Neural cell (in vitro differentiated cells): ENCODE data around the gene ME3. TPM values are rescaled to one million over a fixed set of nuclear protein-coding genes. Genes with fewer than 3 reads are reported as not detected.

Experiments
- H2AFZ ChIP-seq: fragments of 200-600, 300-800 bp; sonication (generic), shearing (Covaris generic); 2 replicates; pipeline ENCODE4 v1.6.0; 2014; ENCODE audit warnings: low read depth, mild to moderate bottlenecking, antibody characterized with exemption, low read length, moderate library complexity
- H3F3A ChIP-seq: fragments of 200-600 bp; shearing (Covaris generic); 2 replicates; pipeline ENCODE4 v1.6.1; 2016; ENCODE audit warnings: mild to moderate bottlenecking, moderate library complexity, mixed read lengths, antibody characterized with exemption, low read length; ENCODE audit not compliant: insufficient read depth, poor library complexity, severe bottlenecking
- H3K27ac ChIP-seq: fragments of 200-600, 300-800 bp; sonication (generic), shearing (Covaris generic); 2 replicates; pipeline ENCODE4 v1.5.1; 2014; ENCODE audit warnings: mild to moderate bottlenecking, low read length, moderate library complexity
- H3K27me3 ChIP-seq: fragments of 300-800, 200-600 bp; sonication (generic), shearing (Covaris generic); 2 replicates; pipeline ENCODE4 v1.6.0; 2014; ENCODE audit warnings: mild to moderate bottlenecking, low read depth, low read length, moderate library complexity; ENCODE audit not compliant: insufficient read depth
- H3K36me3 ChIP-seq: fragments of 300-800, 200-600 bp; sonication (generic), shearing (Covaris generic); 2 replicates; pipeline ENCODE4 v1.5.1; 2014; ENCODE audit warnings: mild to moderate bottlenecking, antibody characterized with exemption, low read length, moderate library complexity; ENCODE audit not compliant: insufficient read depth
- H3K4me2 ChIP-seq: fragments of 300-800, 200-600 bp; sonication (generic), shearing (Covaris generic); 2 replicates; pipeline ENCODE4 v1.6.0; 2014; ENCODE audit warnings: mild to moderate bottlenecking, low read length
- H3K4me3 ChIP-seq: fragments of 300-800, 200-600 bp; sonication (generic), shearing (Covaris generic); 2 replicates; pipeline ENCODE4 v1.5.1; 2014; ENCODE audit warnings: mild to moderate bottlenecking, low read length, moderate library complexity
- H3K79me2 ChIP-seq: fragments of 200-600 bp; shearing (Covaris generic); replicated peaks from 2 replicates; pipeline ENCODE4 v1.6.0; 2014; ENCODE audit warnings: mild to moderate bottlenecking, low read length, moderate library complexity; ENCODE audit not compliant: insufficient read depth
- H3K9ac ChIP-seq: fragments of 300-800, 200-600 bp; sonication (generic), shearing (Covaris generic); 2 replicates; pipeline ENCODE4 v1.6.1; 2016; ENCODE audit warnings: mild to moderate bottlenecking, low read length, mixed read lengths
- H3K9me2 ChIP-seq: fragments of 200-600 bp; shearing (Covaris generic); 2 replicates; pipeline ENCODE4 v1.6.1; 2016; ENCODE audit warnings: mild to moderate bottlenecking, low read length, mixed read lengths; ENCODE audit not compliant: insufficient read depth
- H3K9me3 ChIP-seq: fragments of 200-600, 300-800 bp; sonication (generic), shearing (Covaris generic); 2 replicates; pipeline ENCODE4 v1.6.1; 2016; ENCODE audit warnings: mild to moderate bottlenecking, mixed run types, low read length, moderate library complexity, mixed read lengths
- H4K20me1 ChIP-seq: fragments of 200-600 bp; shearing (Covaris generic); 2 replicates; pipeline ENCODE4 v1.6.1; 2016; ENCODE audit warnings: mild to moderate bottlenecking, mixed run types; ENCODE audit not compliant: insufficient read depth
- CTCF ChIP-seq: fragments of 450-650 bp; IDR thresholded peaks from 2 replicates; pipeline ENCODE4 v1.5.1; 2014; ENCODE audit warnings: antibody characterized with exemption, mild to moderate bottlenecking, moderate library complexity; ENCODE audit not compliant: poor library complexity, severe bottlenecking
- EP300 ChIP-seq: fragments of 450-650 bp; conservative IDR thresholded peaks from 2 replicates; pipeline ENCODE4 v1.6.1; 2014; ENCODE audit warnings: antibody characterized with exemption, mild to moderate bottlenecking, moderate library complexity; ENCODE audit not compliant: poor library complexity, severe bottlenecking
- EZH2 ChIP-seq: fragments of 200-600, 300-800 bp; shearing (Covaris generic), sonication (generic); IDR thresholded peaks from 2 replicates; pipeline ENCODE4 v1.6.1; 2014; ENCODE audit warnings: antibody characterized with exemption, low read length, borderline replicate concordance, mild to moderate bottlenecking; ENCODE audit not compliant: insufficient read depth, poor library complexity, severe bottlenecking
- MXI1 ChIP-seq: fragments of 450-650 bp; conservative IDR thresholded peaks from 2 replicates; pipeline ENCODE4 v1.6.1; 2014; ENCODE audit warnings: antibody characterized with exemption, mild to moderate bottlenecking; ENCODE audit not compliant: poor library complexity, severe bottlenecking
- POLR2AphosphoS5 ChIP-seq: IDR thresholded peaks from 2 replicates; pipeline ENCODE4 v1.6.1; 2012
- RAD21 ChIP-seq: fragments of 450-650 bp; conservative IDR thresholded peaks from 2 replicates; pipeline ENCODE4 v1.6.1; 2014; ENCODE audit warnings: antibody characterized with exemption, mild to moderate bottlenecking, moderate library complexity
- REST ChIP-seq: IDR thresholded peaks from 2 replicates; pipeline ENCODE4 v1.6.1; 2012; ENCODE audit warnings: borderline replicate concordance
- SMC3 ChIP-seq: fragments of 450-650 bp; conservative IDR thresholded peaks from 2 replicates; pipeline ENCODE4 v1.6.1; 2014; ENCODE audit warnings: antibody characterized with exemption, mild to moderate bottlenecking, moderate library complexity; ENCODE audit not compliant: poor library complexity
- TAF1 ChIP-seq: IDR thresholded peaks from 2 replicates; pipeline ENCODE4 v1.6.1; 2012; ENCODE audit warnings: low read depth
- polyA plus RNA-seq: library from polyadenylated mRNA; depleted of rRNA; stranded (reverse); fragments of >200 nt; gene quantifications from 2 replicates; pipeline ENCODE4 v1.2.3, GENCODE V29; 2014

The ME3 gene
- polyA plus RNA-seq, 1 donor from 2014 or later, result 2.1 TPM

GRCh38 chr11:86486261-86487030 lies 186.0 kb downstream of the ME3 start:
- H3K9me2 ChIP-seq, result no peaks in the 10 kb centered on the region
- H3K36me3 ChIP-seq, result no peaks in the 10 kb centered on the region
- H3K27ac ChIP-seq, result no peak overlapping the region
- H3F3A ChIP-seq, result no peaks in the 10 kb centered on the region
- H3K4me2 ChIP-seq, result no peak overlapping the region
- no peak overlapping the region for H3K4me3 ChIP-seq
- H3K27me3 ChIP-seq, result no peaks in the 10 kb centered on the region
- H2AFZ ChIP-seq, result no peak overlapping the region
- TF ChIP-seq EP300, result no peak
- no peak for TF ChIP-seq MXI1
- TF ChIP-seq POLR2AphosphoS5, result no peak
- no peak for TF ChIP-seq REST
- TF ChIP-seq CTCF, result no peak
- TF ChIP-seq SMC3, result no peak
- TF ChIP-seq TAF1, result no peak
- TF ChIP-seq RAD21, result no peak
- no peak for TF ChIP-seq EZH2
- H3K9ac ChIP-seq, result no peak overlapping the region
- H3K79me2 ChIP-seq, result no peaks in the 10 kb centered on the region
- no peaks in the 10 kb centered on the region for H3K9me3 ChIP-seq
- H4K20me1 ChIP-seq, result no peaks in the 10 kb centered on the region

- no peak overlapping the region for H3K4me3 ChIP-seq
Measured at GRCh38 chr11:86484795-86485166, 187.6 kb downstream of the ME3 start.

More at GRCh38 chr11:86484795-86485166, 187.6 kb downstream of the ME3 start:
- no peak overlapping the region for H2AFZ ChIP-seq
- H4K20me1 ChIP-seq, result no peaks in the 10 kb centered on the region
- H3K79me2 ChIP-seq, result no peaks in the 10 kb centered on the region
- no peak overlapping the region for H3K9ac ChIP-seq
- no peaks in the 10 kb centered on the region for H3F3A ChIP-seq
- H3K4me2 ChIP-seq, result no peak overlapping the region
- no peaks in the 10 kb centered on the region for H3K9me2 ChIP-seq
- H3K27me3 ChIP-seq, result no peaks in the 10 kb centered on the region
- H3K36me3 ChIP-seq, result no peaks in the 10 kb centered on the region
- no peak overlapping the region for H3K27ac ChIP-seq
- no peaks in the 10 kb centered on the region for H3K9me3 ChIP-seq
- TF ChIP-seq RAD21 (no peak), TAF1 (no peak), EZH2 (no peak), REST (no peak), CTCF (no peak), MXI1 (no peak), SMC3 (no peak)
